H9 (cell line): ENCODE results near the gene ESM1. TPM values are rescaled to one million over a fixed set of nuclear protein-coding genes. Genes with fewer than 3 reads are reported as not detected.

Experiments
- DNase-seq: peaks from one replicate; pipeline ENCODE4 v3.0.0-alpha.2; 2017
- H2AFZ ChIP-seq: one replicate; pipeline ENCODE4 v1.6.1; 2013; ENCODE audit warnings: mild to moderate bottlenecking, low read length, control low read depth, moderate library complexity
- H2AK5ac ChIP-seq: 2 replicates; pipeline ENCODE4 v1.6.1; 2013; ENCODE audit warnings: low read length, control low read depth, mixed read lengths; ENCODE audit not compliant: insufficient read length
- H2BK120ac ChIP-seq: one replicate; pipeline ENCODE4 v1.6.1; 2013; ENCODE audit warnings: low read depth, mild to moderate bottlenecking, low read length, control low read depth, inconsistent platforms; ENCODE audit not compliant: poor library complexity, severe bottlenecking
- H2BK12ac ChIP-seq: 2 replicates; pipeline ENCODE4 v1.6.1; 2013; ENCODE audit warnings: low read length, control low read depth, mixed read lengths, low read depth; ENCODE audit not compliant: insufficient read length
- H2BK15ac ChIP-seq: 2 replicates; pipeline ENCODE4 v1.6.1; 2013; ENCODE audit warnings: low read depth, low read length, control low read depth
- H2BK20ac ChIP-seq: one replicate; pipeline ENCODE4 v1.6.1; 2013; ENCODE audit warnings: low read depth, mild to moderate bottlenecking, low read length, control low read depth, inconsistent platforms; ENCODE audit not compliant: poor library complexity, severe bottlenecking
- H2BK5ac ChIP-seq: 2 replicates; pipeline ENCODE4 v1.6.1; 2013; ENCODE audit warnings: low read length, control low read depth, mixed read lengths; ENCODE audit not compliant: insufficient read length
- H3K14ac ChIP-seq: 2 replicates; pipeline ENCODE4 v1.6.1; 2013; ENCODE audit warnings: low read length, control low read depth; ENCODE audit not compliant: insufficient read depth
- H3K18ac ChIP-seq: 2 replicates; pipeline ENCODE4 v1.6.1; 2013; ENCODE audit warnings: low read depth, mild to moderate bottlenecking, mixed read lengths, low read length, control low read depth; ENCODE audit not compliant: insufficient read length
- H3K23ac ChIP-seq: 2 replicates; pipeline ENCODE4 v1.6.1; 2013; ENCODE audit warnings: low read length, control low read depth, mixed read lengths, low read depth; ENCODE audit not compliant: insufficient read length
- H3K23me2 ChIP-seq: 2 replicates; pipeline ENCODE4 v1.6.1; 2013; ENCODE audit warnings: low read depth, mild to moderate bottlenecking, mixed read lengths, low read length, control low read depth; ENCODE audit not compliant: insufficient read length, poor library complexity, severe bottlenecking
- H3K27ac ChIP-seq: 2 replicates; pipeline ENCODE4 v1.5.1; 2013; ENCODE audit warnings: low read length, control low read depth, mixed read lengths, low read depth; ENCODE audit not compliant: insufficient read length
- H3K27me3 ChIP-seq: 2 replicates; pipeline ENCODE4 v1.6.1; 2013; ENCODE audit warnings: low read length, control low read depth, inconsistent platforms; ENCODE audit not compliant: insufficient read depth
- H3K4ac ChIP-seq: 2 replicates; pipeline ENCODE4 v1.6.1; 2013; ENCODE audit warnings: low read depth, mild to moderate bottlenecking, control low read depth, inconsistent platforms, low read length, moderate library complexity
- H3K4me1 ChIP-seq: 2 replicates; pipeline ENCODE4 v1.6.1; 2013; ENCODE audit warnings: low read length, control low read depth, inconsistent platforms; ENCODE audit not compliant: insufficient read depth
- H3K4me2 ChIP-seq: 2 replicates; pipeline ENCODE4 v1.6.1; 2013; ENCODE audit warnings: low read length, control low read depth, mixed read lengths; ENCODE audit not compliant: insufficient read length, insufficient read depth
- H3K56ac ChIP-seq: 2 replicates; pipeline ENCODE4 v1.6.1; 2013; ENCODE audit warnings: low read depth, mild to moderate bottlenecking, mixed read lengths, low read length, control low read depth; ENCODE audit not compliant: insufficient read length
- H3K79me1 ChIP-seq: 2 replicates; pipeline ENCODE4 v1.6.1; 2013; ENCODE audit warnings: low read depth, mild to moderate bottlenecking, moderate library complexity, low read length, control low read depth, inconsistent platforms; ENCODE audit not compliant: insufficient read depth, poor library complexity, severe bottlenecking
- H3K79me2 ChIP-seq: 2 replicates; pipeline ENCODE4 v1.6.1; 2013; ENCODE audit warnings: low read length, control low read depth, inconsistent platforms; ENCODE audit not compliant: insufficient read depth
- H3K9ac ChIP-seq: 2 replicates; pipeline ENCODE4 v1.6.1; 2013; ENCODE audit warnings: low read length, control low read depth, mixed read lengths; ENCODE audit not compliant: insufficient read length; ENCODE audit errors: extremely low read depth
- H3K9me3 ChIP-seq: one replicate; pipeline ENCODE4 v1.6.1; 2013; ENCODE audit warnings: low read depth, low read length, inconsistent platforms; ENCODE audit not compliant: control insufficient read depth
- H3T11ph ChIP-seq: one replicate; pipeline ENCODE4 v1.6.1; 2013; ENCODE audit warnings: mild to moderate bottlenecking, low read length, control low read depth, inconsistent platforms
- H4K20me1 ChIP-seq: one replicate; pipeline ENCODE4 v1.6.1; 2013; ENCODE audit not compliant: control insufficient read depth, insufficient read length, insufficient read depth
- H4K5ac ChIP-seq: 2 replicates; pipeline ENCODE4 v1.6.1; 2013; ENCODE audit warnings: low read depth, mild to moderate bottlenecking, mixed read lengths, low read length, control low read depth; ENCODE audit not compliant: insufficient read length
- H4K8ac ChIP-seq: replicated peaks from 2 replicates; pipeline ENCODE4 v1.6.1; 2013; ENCODE audit warnings: low read length, control low read depth, mixed read lengths, low read depth; ENCODE audit not compliant: insufficient read length
- H4K91ac ChIP-seq: 2 replicates; pipeline ENCODE4 v1.6.1; 2013; ENCODE audit warnings: low read depth, mild to moderate bottlenecking, moderate library complexity, mixed read lengths, low read length, control low read depth; ENCODE audit not compliant: insufficient read length
- H3K27ac Mint-ChIP-seq, 3 experiments: 2 replicates in 2 of 3; 3 replicates in 1 of 3; pipeline ENCODE4 v1.8.0; 2020 to 2021; ENCODE audit warnings: mixed read lengths in 3 of 3, mild to moderate bottlenecking in 1 of 3, moderate library complexity in 1 of 3
- H3K27me3 Mint-ChIP-seq: 2 replicates; pipeline ENCODE4 v1.8.0; 2021; ENCODE audit warnings: low read depth, mild to moderate bottlenecking, moderate library complexity, mixed read lengths
- H3K36me3 Mint-ChIP-seq, 3 experiments: 2 replicates in 2 of 3; 3 replicates in 1 of 3; pipeline ENCODE4 v1.8.0; 2020 to 2021; ENCODE audit warnings: low read depth in 3 of 3, mixed read lengths in 3 of 3; ENCODE audit not compliant: insufficient read depth in 1 of 3
- H3K4me1 Mint-ChIP-seq, 2 experiments: 2 replicates each; pipeline ENCODE4 v1.8.0; 2020; ENCODE audit warnings: mixed read lengths in 2 of 2
- H3K4me3 Mint-ChIP-seq, 2 experiments: 2 replicates in 1 of 2; 3 replicates in 1 of 2; pipeline ENCODE4 v1.8.0; 2020 to 2021; ENCODE audit warnings: mild to moderate bottlenecking in 2 of 2, mixed read lengths in 2 of 2, moderate library complexity in 1 of 2
- H3K9me3 Mint-ChIP-seq, 2 experiments: 2 replicates in 1 of 2; 3 replicates in 1 of 2; pipeline ENCODE4 v1.8.0; 2020; ENCODE audit warnings: mild to moderate bottlenecking in 2 of 2, mixed read lengths in 2 of 2, moderate library complexity in 1 of 2
- CTCF ChIP-seq: fragments of 200-600 bp; sonication (generic); conservative IDR thresholded peaks from 3 replicates; pipeline ENCODE4 v1.8.0; 2021; ENCODE audit warnings: antibody characterized with exemption, mild to moderate bottlenecking
- WGBS: extraction: QIAGEN DNeasy Blood & Tissue Kit; methylation state at CpG from one replicate; pipeline ENCODE4 v1.1.7; 2013; ENCODE audit warnings: missing lambda C conversion rate, low lambda C conversion rate, mixed read lengths; ENCODE audit not compliant: insufficient read length; ENCODE audit errors: extremely low coverage; 5-methylcytosine and 5-hydroxymethylcytosine counted together
- total RNA-seq: library from RNA; stranded (reverse); gene quantifications from 2 replicates; pipeline ENCODE4 v1.2.1, GENCODE V29; 2021

The ESM1 gene
- total RNA-seq, 1 experiment from 2014 or later, result not detected

DNA sequence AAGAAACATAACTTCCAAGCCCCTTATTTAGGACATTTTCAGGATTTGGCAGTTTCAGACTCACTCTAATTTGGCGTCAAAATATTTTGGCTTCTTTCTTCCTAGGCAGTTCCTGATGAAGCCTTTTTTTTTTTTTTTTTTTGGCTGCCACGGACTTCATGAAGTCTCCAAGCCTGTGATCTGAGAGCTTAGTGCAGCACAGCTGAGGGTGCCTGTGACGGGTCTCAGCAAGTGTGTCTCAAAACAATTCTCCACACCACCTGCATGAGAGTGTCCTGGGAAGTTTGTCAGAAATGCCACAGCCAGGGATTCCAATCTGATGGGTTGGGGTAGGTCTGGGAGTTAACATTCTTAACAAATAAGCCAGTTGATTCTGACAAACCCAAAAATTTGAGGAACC is 6.0 kb upstream of the ESM1 start:
- Mint-ChIP-seq H3K27ac (no peak overlapping the region; a peak in 1 of 7 replicates), H3K36me3 (no peaks in the 10 kb centered on the region), H3K27me3 (no peaks in the 10 kb centered on the region), H3K4me1 (peaks cover 34% of the 10 kb centered on the region in 2 experiments), H3K9me3 (no peaks in the 10 kb centered on the region; a peak in 1 of 5 replicates), H3K4me3 (no peak overlapping the region)
- Histone ChIP-seq H3K4ac (no peak overlapping the region), H4K20me1 (no peaks in the 10 kb centered on the region), H3K56ac (no peak overlapping the region), H2BK12ac (no peak overlapping the region), H4K8ac (no peak overlapping the region), H3K4me1 (peaks cover 10% of the 10 kb centered on the region; the same call in 1 of the 2 replicates), H2BK20ac (no peak overlapping the region), H3K9me3 (no peaks in the 10 kb centered on the region), H3K23ac (no peak overlapping the region), H3K79me1 (no peaks in the 10 kb centered on the region), H4K91ac (no peak overlapping the region), H3K79me2 (no peaks in the 10 kb centered on the region), H2BK15ac (no peak overlapping the region), H2AK5ac (no peak overlapping the region), H3K4me2 (no peak overlapping the region), H2BK120ac (no peak overlapping the region), H3K18ac (no peak overlapping the region), H3T11ph (no peak overlapping the region), H2AFZ (no peak overlapping the region), H3K9ac (no peak overlapping the region), H4K5ac (no peak overlapping the region), H3K23me2 (no peaks in the 10 kb centered on the region), H3K14ac (no peak overlapping the region), H3K27ac (no peak overlapping the region), H3K27me3 (no peaks in the 10 kb centered on the region), H2BK5ac (no peak overlapping the region)
- no peak for TF ChIP-seq CTCF
- no peak for DNase-seq
- no CpG with 5 or more reads among the region's 3 CpGs for WGBS
